NCI-H2171 treated with DMSO at 0.1 percent for 48 hours (cell line): Measurements from ENCODE around the gene AUTS2.

Experiments
- DNase-seq: peaks from one replicate; lab custom pipeline; 2025; lab: John Stamatoyannopoulos, UW

Gene AUTS2

GRCh38 chr7:70068531-70068930 is 470.3 kb downstream of the AUTS2 start:
- no peak for DNase-seq

DNA sequence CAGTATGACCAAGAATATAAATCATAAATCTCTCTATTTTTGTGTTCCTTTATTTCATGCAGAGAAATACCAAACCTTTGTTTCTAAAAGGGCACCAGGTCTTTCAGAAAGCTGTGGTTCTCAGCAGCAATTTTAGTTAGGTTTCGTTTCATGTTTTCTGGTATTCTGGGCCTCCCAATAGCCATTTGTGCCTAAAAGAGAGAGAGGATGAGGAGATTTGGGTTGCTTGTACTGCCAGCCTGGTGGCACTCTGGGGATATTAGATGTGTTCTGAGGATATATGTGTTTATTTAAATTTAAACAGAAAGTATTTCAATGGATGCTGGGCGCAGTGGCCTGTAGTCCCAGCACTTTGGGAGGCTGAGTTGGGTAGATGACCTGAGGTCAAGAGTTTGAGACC is 471.7 kb downstream of the AUTS2 start:
- no peak for DNase-seq

DNA sequence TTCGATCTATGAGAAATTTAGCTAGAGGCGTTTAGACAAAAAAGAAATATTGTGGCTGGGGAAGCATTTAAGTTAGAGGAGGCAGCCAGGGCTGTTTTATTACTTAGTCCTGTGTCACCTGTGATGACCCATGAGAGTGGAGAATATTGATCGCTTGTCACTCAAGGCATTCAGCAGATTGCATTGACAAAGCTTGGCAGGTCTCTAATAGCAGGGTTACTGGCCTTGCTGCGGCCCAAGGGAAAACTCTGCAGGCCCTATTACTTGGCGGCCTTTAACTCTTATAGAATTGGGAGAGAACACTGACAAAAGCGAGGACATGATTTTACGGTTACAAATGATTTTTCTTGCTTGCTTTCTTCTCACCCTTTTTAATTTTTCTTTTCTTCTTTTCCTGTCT is 473.5 kb downstream of the AUTS2 start:
- no peak for DNase-seq

GRCh38 chr7:70072220-70072619 is 473.9 kb downstream of the AUTS2 start:
- DNase-seq: peak; percentile 28

DNA sequence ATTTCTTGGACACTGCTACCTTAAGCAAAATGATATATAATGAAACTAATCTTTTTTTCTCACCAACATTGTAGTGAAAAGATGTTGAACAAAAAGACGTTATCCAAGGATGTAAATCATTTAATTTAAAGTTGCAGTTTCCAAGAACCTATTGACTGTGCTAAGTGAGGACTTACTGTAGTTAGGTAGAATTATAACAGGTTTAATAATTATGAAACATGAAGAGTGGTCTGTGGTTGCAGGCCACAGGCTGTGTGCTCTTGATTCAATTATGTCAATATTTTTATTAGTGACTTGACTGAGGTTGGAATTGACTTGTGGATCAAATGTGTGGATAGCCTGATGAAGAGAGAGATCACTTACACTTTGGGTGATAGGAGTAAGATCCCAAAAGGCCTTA is 478.1 kb downstream of the AUTS2 start:
- DNase-seq: no peak

DNA sequence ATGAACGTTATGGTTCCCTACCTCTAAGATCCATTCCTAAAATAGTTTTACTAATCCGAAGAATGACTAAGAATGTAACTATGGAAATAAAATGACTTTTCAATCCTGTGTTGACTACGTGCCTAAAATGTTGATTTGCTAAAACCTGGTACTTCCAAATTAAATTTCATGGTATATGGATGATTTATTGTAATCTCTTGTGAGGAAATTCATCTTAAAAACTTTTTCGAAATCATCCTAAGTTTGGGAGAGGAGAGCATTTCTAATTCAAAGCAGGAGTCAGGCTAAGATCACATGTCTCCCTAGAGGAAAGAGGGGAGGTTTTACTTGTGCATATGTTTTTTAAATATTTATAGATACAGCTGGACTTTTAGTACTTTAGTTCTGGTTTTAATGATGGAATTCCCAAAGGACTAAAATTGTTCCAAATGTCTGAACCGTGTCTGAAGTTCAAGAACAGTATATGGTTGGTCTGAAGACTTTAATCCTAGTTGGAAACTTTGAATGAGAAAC is 483.9 kb downstream of the AUTS2 start:
- no peak for DNase-seq

DNA sequence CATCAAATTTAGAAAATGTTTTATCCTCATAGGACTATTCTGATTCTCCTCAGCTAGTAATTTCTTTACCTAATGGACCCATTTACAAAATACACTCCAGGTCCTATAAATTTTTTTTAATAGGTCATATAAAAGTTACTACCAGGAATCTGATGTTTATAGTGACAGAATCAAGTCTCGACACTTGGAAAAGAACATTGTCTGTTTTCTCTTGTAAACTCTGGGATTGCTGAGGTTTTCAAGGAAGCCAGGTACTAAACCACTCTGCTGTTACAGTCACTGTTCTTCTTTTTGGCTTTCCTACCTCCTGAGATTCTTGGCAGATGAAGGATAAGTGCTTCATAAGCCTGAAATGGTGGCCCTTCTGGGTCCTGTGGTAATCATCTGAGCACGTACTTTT is 493.1 kb downstream of the AUTS2 start:
- DNase-seq: no peak

DNA sequence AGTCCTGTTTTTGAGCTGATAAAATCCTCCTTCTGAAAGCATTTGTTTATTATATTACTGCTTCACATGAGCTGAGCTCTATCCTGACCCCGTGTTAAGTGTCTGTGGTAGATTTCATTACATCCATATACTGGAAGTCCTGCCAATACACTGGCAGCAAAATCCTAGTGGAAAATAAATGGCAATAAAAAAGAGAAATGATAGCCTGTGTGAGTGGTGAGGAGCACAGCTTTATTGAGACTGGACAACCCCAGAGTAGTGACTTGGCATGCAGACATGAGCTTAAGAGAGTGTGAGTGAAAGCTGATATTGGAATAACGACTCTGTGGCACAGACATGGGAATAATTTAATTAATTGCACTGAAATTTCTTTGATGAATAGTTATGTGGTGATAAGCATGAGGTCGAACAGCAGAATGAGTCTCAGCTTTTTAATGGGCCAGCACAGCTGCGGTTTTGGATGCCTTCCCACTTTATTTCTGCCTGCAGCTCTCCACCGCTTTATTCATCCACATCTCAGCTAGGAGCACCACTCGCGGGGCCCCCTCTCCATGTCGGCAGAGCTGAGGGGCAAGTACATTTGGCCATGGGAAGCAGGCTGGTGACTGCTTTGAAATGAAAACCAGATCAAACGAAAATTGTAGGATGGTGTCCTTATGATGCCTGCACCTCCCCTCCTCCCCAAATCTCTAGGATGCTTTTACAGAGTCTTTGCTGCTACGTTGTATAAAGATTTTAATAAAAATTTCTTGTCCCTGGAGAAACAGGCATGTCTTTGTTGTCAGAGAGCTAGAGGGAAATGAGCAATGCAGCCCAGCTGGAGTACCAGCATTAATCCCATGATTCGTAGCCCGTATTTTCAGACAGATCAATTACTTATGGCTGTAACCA is 494.3 kb downstream of the AUTS2 start:
- peak; percentile 76 for DNase-seq

DNA sequence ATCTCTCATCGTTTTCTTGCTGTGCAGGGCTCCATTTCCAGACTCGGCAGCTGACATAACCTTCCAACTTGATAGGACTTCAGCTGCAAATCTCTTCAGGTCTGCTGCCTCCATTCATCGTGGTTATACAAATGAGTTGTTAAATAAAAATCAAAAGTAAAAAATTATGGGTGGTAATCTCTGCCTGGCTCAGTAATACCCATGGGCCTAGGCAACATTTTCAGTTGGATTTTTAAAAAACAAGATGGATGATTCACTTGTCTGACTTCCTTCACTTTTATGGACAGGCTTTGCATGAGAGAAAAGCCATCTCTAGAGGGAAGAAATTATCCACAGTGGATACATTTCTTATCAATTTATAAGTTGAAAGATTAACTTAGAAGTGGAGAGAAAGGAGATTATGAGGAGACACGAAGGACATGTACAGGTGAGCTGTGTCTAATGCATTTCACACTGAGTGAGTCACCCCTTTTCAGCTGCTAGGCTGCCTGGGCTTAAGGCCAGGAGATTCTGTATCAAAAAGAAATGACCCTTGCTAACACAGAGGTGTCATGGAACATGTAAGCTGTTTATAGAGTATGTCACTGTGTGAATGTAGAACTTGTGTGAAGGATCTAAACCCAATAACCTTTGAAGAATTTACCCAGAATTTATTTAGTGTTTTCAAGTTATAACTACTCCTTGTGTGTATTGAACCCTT is 495.1 kb downstream of the AUTS2 start:
- DNase-seq: peak; percentile 52

GRCh38 chr7:70094831-70095230 is 496.6 kb downstream of the AUTS2 start:
- DNase-seq: no peak

DNA sequence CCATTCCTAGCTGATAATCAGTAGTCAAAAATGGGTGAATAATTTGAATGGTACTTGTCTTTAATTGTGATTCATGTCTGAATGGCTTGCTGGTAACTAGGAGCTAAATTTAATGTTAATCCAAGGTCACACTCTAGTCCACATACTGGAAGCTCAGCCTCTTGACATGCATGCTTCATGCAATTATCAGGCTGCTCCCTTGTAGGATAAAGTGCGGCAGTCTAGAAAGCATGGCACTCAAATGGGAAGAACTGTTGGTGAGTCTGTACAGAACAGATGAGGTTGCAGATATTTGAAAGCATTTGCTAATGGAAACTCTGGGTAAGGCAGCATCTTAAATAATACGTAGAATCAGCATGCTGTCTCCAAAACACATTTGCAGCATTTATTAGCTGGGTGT is 499.4 kb downstream of the AUTS2 start:
- no peak for DNase-seq

DNA sequence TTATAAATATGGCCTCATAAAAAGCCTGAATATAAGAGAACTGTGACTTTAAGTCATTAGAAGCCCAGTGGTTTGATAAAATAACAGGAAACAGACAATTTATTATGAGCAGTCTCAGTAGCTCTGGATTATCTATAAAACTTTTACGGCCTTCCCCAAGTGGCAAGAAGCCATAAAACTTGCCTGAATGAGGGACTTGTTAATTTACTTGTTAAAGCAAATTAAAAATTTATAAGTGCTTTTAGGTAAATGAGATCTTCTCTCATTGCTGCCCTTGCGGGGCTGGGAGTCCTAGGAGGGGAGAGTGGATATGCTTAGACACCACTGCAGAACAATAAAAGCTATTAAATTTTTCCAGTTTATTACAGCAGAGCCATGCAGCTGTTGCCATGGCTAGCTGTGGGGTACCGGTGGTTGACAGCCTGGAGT is 499.9 kb downstream of the AUTS2 start:
- DNase-seq: no peak

- DNase-seq: no peak
Measured at GRCh38 chr7:70098905-70099672, 500.8 kb downstream of the AUTS2 start.

GRCh38 chr7:70104243-70104642 is 506.0 kb downstream of the AUTS2 start:
- DNase-seq: peak; percentile 16

- DNase-seq: no peak
Measured at GRCh38 chr7:70113078-70113477, 514.8 kb downstream of the AUTS2 start.

DNA sequence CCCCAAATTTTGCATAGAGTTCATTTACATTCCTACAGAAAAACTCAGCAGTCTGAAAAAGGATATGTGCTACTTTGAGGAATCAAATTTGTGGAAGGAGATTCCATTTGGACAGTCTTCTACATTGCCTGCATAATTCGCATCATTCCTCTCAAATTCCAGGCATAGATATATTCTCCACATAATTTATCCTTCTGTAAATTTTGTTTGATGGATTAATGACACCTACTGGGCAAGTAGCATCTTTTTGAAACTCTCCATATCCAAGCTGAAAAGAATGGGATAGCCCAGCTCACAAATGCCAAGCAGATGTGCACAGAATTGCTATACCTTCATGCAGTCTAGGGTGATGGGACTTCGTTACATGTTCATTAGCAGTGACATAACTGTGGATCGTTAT is 515.3 kb downstream of the AUTS2 start:
- DNase-seq: no peak

DNA sequence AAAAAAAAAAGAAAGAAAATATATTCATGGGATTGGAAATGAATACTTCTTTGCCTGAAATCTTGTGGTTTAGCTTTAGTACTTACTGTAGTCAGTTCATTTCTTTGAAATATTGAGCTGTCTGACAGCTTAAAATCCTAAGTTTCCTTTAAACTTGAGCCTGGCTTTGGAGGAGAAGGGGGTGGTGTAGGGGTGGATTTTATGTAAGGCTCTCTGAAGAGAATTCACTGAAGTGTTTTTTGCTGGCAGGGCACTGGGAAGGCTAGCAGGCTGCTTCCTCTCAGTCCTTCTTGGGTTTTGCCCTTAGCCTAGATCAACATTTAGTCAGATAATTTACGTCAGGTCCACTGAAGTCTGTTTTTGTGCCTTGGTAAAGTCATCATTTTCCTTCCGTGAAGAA is 516.5 kb downstream of the AUTS2 start:
- DNase-seq: no peak

DNA sequence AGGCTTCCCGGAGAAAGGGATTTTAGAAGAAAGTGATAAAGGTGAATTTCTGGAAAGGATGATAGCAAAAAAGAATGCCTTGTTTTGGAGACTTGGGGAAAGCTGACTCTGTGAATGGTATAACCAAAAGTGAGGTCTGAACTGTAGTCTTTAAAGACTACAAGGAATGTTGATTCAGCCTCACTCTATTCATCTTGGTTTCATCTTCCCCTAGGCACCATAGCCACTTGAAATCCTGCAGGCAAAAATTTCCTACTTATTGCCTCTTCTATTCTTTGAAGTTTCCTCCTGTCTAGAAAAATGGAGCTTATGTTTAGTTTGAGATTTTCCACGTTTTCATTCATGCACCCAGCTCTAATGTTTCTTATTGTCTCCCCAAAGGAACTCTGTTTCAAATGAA is 518.0 kb downstream of the AUTS2 start:
- no peak for DNase-seq

DNA sequence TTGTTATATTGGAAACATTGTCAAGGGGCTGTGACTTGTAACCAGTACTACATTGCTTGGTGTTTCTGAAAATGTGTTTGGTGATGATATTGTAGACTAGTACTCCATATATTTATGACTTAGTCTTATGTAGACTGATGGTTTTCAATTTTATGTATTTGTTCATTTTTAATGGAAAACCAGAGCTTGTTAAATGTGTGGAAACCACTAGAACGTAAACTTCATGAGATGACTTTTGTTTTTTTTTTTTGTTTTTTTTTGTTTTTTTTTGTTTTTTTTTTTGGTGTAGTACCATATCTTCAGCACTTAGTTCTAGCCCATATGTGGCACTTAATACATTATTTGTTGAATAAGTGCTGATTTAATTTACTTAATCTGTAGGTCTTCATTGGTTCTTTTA is 518.6 kb downstream of the AUTS2 start:
- DNase-seq: no peak

DNA sequence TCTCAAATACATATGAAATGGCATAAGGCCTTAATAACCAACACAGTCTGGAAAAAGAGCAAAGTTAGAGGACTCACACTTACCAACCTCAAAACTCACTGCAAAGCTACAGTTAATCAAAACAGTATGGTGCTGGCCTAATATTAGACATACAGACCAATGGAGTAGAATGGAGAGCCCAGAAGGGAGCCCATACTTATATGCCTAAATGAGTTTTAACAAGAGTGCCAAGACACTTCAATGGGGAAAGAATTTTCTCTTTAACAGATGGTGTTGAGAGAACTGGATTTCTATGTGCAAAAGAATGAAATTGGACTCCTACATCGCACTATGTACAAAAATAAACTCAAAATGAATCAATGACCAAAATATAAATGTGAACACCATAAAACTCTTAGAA is 522.6 kb downstream of the AUTS2 start:
- DNase-seq: no peak

GRCh38 chr7:70131817-70132216 is 533.5 kb downstream of the AUTS2 start:
- peak; percentile 47 for DNase-seq

- DNase-seq: peak; percentile 54
Measured at GRCh38 chr7:70132226-70132851, 534.1 kb downstream of the AUTS2 start.
